ENCODE data around the gene LPP.

The LPP gene

GRCh38 chr3:188706176-188706575 lies 552.2 kb downstream of the LPP start:
- no peak for DNase-seq (ENCODE audit: low read depth)

GRCh38 chr3:188706599-188706998 lies 552.6 kb downstream of the LPP start:
- no peak for DNase-seq (ENCODE audit: low read depth)

- DNase-seq (ENCODE audit: low read depth): no peak
Observed at GRCh38 chr3:188707381-188708288, 553.7 kb downstream of the LPP start.

- DNase-seq (ENCODE audit: low read depth): no peak
Observed at GRCh38 chr3:188711881-188712247, 557.9 kb downstream of the LPP start.

- no peak for DNase-seq (ENCODE audit: low read depth)
Observed at GRCh38 chr3:188712248-188712924, 558.4 kb downstream of the LPP start.

- no peak for DNase-seq (ENCODE audit: low read depth)
Observed at GRCh38 chr3:188712991-188713390, 559.0 kb downstream of the LPP start.

GRCh38 chr3:188719545-188719944 lies 565.6 kb downstream of the LPP start:
- DNase-seq (ENCODE audit: low read depth): no peak

GRCh38 chr3:188720215-188720614 lies 566.3 kb downstream of the LPP start:
- no peak for DNase-seq (ENCODE audit: low read depth)

- no peak for DNase-seq (ENCODE audit: low read depth)
Observed at GRCh38 chr3:188720636-188721035, 566.7 kb downstream of the LPP start.

GRCh38 chr3:188721312-188721711 lies 567.4 kb downstream of the LPP start:
- DNase-seq (ENCODE audit: low read depth): no peak

GRCh38 chr3:188721990-188722389 lies 568.0 kb downstream of the LPP start:
- no peak for DNase-seq (ENCODE audit: low read depth)

- DNase-seq (ENCODE audit: low read depth): no peak
Observed at GRCh38 chr3:188722963-188723362, 569.0 kb downstream of the LPP start.

GRCh38 chr3:188727052-188727451 lies 573.1 kb downstream of the LPP start:
- DNase-seq (ENCODE audit: low read depth): no peak

- DNase-seq (ENCODE audit: low read depth): no peak
Observed at GRCh38 chr3:188728371-188728896, 574.5 kb downstream of the LPP start.

GRCh38 chr3:188729422-188729821 lies 575.5 kb downstream of the LPP start:
- DNase-seq (ENCODE audit: low read depth): no peak

- DNase-seq (ENCODE audit: low read depth): no peak
Observed at GRCh38 chr3:188734395-188734794, 580.4 kb downstream of the LPP start.

GRCh38 chr3:188739511-188739910 lies 585.6 kb downstream of the LPP start:
- no peak for DNase-seq (ENCODE audit: low read depth)

- DNase-seq (ENCODE audit: low read depth): no peak
Observed at GRCh38 chr3:188740010-188740409, 586.1 kb downstream of the LPP start.

GRCh38 chr3:188742755-188743550 lies 589.0 kb downstream of the LPP start:
- no peak for DNase-seq (ENCODE audit: low read depth)

GRCh38 chr3:188744166-188744565 lies 590.2 kb downstream of the LPP start:
- no peak for DNase-seq (ENCODE audit: low read depth)

GRCh38 chr3:188745031-188745430 lies 591.1 kb downstream of the LPP start:
- DNase-seq (ENCODE audit: low read depth): no peak

- no peak for DNase-seq (ENCODE audit: low read depth)
Observed at GRCh38 chr3:188746291-188746783, 592.4 kb downstream of the LPP start.
